Endothelial cell of umbilical vein (primary cell): Measurements from ENCODE around the gene TENT5C. TPM values are rescaled to one million over a fixed set of nuclear protein-coding genes. Genes with fewer than 3 reads are reported as not detected.

ENCODE experiments used
- BruUV-seq: library from RNA; stranded (reverse); fragments of 400-500 nt; replicated peaks from 2 replicates; lab custom pipeline; 2021; lab: Mats Ljungman, UMichigan
- CTCF ChIA-PET: fragments of 300-600, 350-600 bp; sonication (Branson Sonifier 250); formaldehyde crosslinking; loops from one replicate; lab custom pipeline; 2021; ENCODE audit warnings: antibody characterized with exemption, inconsistent platforms; lab: Charles Lee
- POLR2A ChIA-PET: fragments of 300-600, 350-600 bp; sonication (Branson Sonifier 250); formaldehyde crosslinking; loops from one replicate; lab custom pipeline; 2021; ENCODE audit warnings: antibody characterized with exemption, inconsistent platforms; lab: Charles Lee
- DNase-seq: peaks from one replicate; pipeline ENCODE4 v3.0.0-alpha.2; 2011; ENCODE audit warnings: low read depth, low spot score
- FAIRE-seq: peaks from 2 replicates; lab custom pipeline; 2011; peaks lifted over from hg19 to GRCh38; lab: Jason Lieb, UNC
- H2AFZ ChIP-seq: 2 replicates; pipeline ENCODE4 v1.6.0; 2012; ENCODE audit warnings: low read depth, low read length, control low read depth, inconsistent platforms
- H3K27ac ChIP-seq: 2 replicates; pipeline ENCODE4 v1.5.1; 2011; ENCODE audit warnings: low read depth, mild to moderate bottlenecking, control low read depth, low read length, moderate library complexity; ENCODE audit not compliant: insufficient read depth
- H3K27me3 ChIP-seq, 2 experiments: 2 replicates each; pipeline versions ENCODE4 v1.6.0 to v1.6.1; 2011; ENCODE audit warnings: low read length in 2 of 2, mixed read lengths in 1 of 2; ENCODE audit not compliant: control insufficient read depth in 2 of 2, insufficient read depth in 2 of 2
- H3K36me3 ChIP-seq, 2 experiments: 2 replicates in 1 of 2; 3 replicates in 1 of 2; pipeline ENCODE4 v1.5.1; 2011; ENCODE audit warnings: low read length in 2 of 2, mild to moderate bottlenecking in 1 of 2, moderate library complexity in 1 of 2; ENCODE audit not compliant: control insufficient read depth in 2 of 2, insufficient read depth in 2 of 2; ENCODE audit errors: extremely low read depth in 1 of 2
- H3K4me1 ChIP-seq: 3 replicates; pipeline ENCODE4 v1.5.1; 2011; ENCODE audit warnings: mild to moderate bottlenecking, low read length; ENCODE audit not compliant: control insufficient read depth, insufficient read depth; ENCODE audit errors: extremely low read depth
- H3K4me2 ChIP-seq: 2 replicates; pipeline ENCODE4 v1.6.1; 2011; ENCODE audit warnings: low read length, control low read depth, mixed read lengths; ENCODE audit not compliant: insufficient read depth
- H3K4me3 ChIP-seq, 3 experiments: fragments of 200-600 bp in 1 of 3; sonication (generic), shearing (Covaris generic) in 1 of 3; replicated peaks in 1 of 3; 2 replicates each; pipeline ENCODE4 v1.5.1; 2011 to 2016; ENCODE audit warnings: control low read depth in 3 of 3, low read length in 3 of 3, mild to moderate bottlenecking in 2 of 3, inconsistent platforms in 1 of 3, low read depth in 1 of 3, moderate library complexity in 1 of 3; ENCODE audit not compliant: insufficient read depth in 1 of 3
- H3K79me2 ChIP-seq: 2 replicates; pipeline ENCODE4 v1.6.0; 2012; ENCODE audit warnings: low read length, inconsistent platforms; ENCODE audit not compliant: control insufficient read depth, insufficient read depth
- H3K9ac ChIP-seq: replicated peaks from 2 replicates; pipeline ENCODE3; 2011; ENCODE audit warnings: low read length, control low read depth; ENCODE audit not compliant: insufficient read depth; ENCODE audit errors: extremely low read depth
- H3K9me1 ChIP-seq: replicated peaks from 3 replicates; pipeline ENCODE4 v1.6.0; 2011; ENCODE audit warnings: mild to moderate bottlenecking, low read length; ENCODE audit not compliant: control insufficient read depth, insufficient read depth; ENCODE audit errors: extremely low read depth
- H3K9me3 ChIP-seq: replicated peaks from 2 replicates; pipeline ENCODE4 v1.5.1; 2012; ENCODE audit warnings: low read length, inconsistent platforms; ENCODE audit not compliant: control insufficient read depth, insufficient read depth
- H4K20me1 ChIP-seq: replicated peaks from 2 replicates; pipeline ENCODE3; 2011; ENCODE audit warnings: mild to moderate bottlenecking, low read length; ENCODE audit not compliant: control insufficient read depth, insufficient read depth; ENCODE audit errors: extremely low read depth
- CTCF ChIP-seq, 2 donors: IDR thresholded peaks; 1 replicate in 1 of 2; 2 replicates in 1 of 2; pipeline ENCODE4 v1.5.1; 2011; ENCODE audit warnings: low read length in 2 of 2, mild to moderate bottlenecking in 2 of 2, moderate library complexity in 2 of 2, control low read depth in 1 of 2, inconsistent platforms in 1 of 2, low read depth in 1 of 2; ENCODE audit not compliant: insufficient read depth in 1 of 2; ENCODE audit errors: extremely low read depth in 1 of 2
- EZH2 ChIP-seq: IDR thresholded peaks from 2 replicates; pipeline ENCODE4 v1.6.1; 2012; ENCODE audit warnings: borderline replicate concordance, low read depth, mild to moderate bottlenecking, moderate library complexity, low read length, inconsistent platforms; ENCODE audit not compliant: severe bottlenecking
- FOS ChIP-seq: IDR thresholded peaks from 2 replicates; pipeline ENCODE4 v1.6.1; 2011; ENCODE audit warnings: mild to moderate bottlenecking, low read length, moderate library complexity, borderline replicate concordance; ENCODE audit not compliant: insufficient read depth
- GATA2 ChIP-seq: IDR thresholded peaks from 2 replicates; pipeline ENCODE4 v1.7.0; 2011; ENCODE audit warnings: low read depth, mild to moderate bottlenecking, moderate library complexity, mixed read lengths, low read length; ENCODE audit not compliant: insufficient read length, insufficient read depth
- JUN ChIP-seq: IDR thresholded peaks from 2 replicates; pipeline ENCODE4 v1.6.1; 2011; ENCODE audit warnings: borderline replicate concordance, low read depth; ENCODE audit not compliant: insufficient read length, insufficient read depth
- MAX ChIP-seq: IDR thresholded peaks from 2 replicates; pipeline ENCODE4 v1.6.1; 2011; ENCODE audit not compliant: insufficient read depth, insufficient read length
- MYC ChIP-seq: IDR thresholded peaks from one replicate; pipeline ENCODE4 v1.6.1; 2011; ENCODE audit warnings: mild to moderate bottlenecking, low read depth, low read length
- POLR2A ChIP-seq: IDR thresholded peaks from 2 replicates; pipeline ENCODE4 v1.6.1; 2012; ENCODE audit warnings: low read depth, mild to moderate bottlenecking, control low read depth, low read length
- POLR2AphosphoS5 ChIP-seq: IDR thresholded peaks from 2 replicates; pipeline ENCODE4 v1.6.1; 2012; ENCODE audit warnings: low read depth, mild to moderate bottlenecking, control low read depth, low read length, moderate library complexity; ENCODE audit not compliant: insufficient read depth
- dilution Hi-C: fragments of 300-500 bp; cut with MboI; formaldehyde crosslinking; loops from one replicate; pipeline ENCODE4 v1.15.0; 2019; ENCODE audit warnings: low sequenced_read_pairs; ENCODE audit not compliant: extremely low pct_ligation_motif_present
- intact Hi-C: fragments of 100-400 bp; cut with micrococcal nuclease; formaldehyde crosslinking; loops from one replicate; pipeline ENCODE4 v1.10.0; 2022
- polyA plus RNA-seq, 4 experiments: library from polyadenylated mRNA; depleted of rRNA in 3 of 4; stranded (reverse) in 3 of 4; unstranded in 1 of 4; fragments of >200 nt; gene quantifications; 2 replicates each; pipeline versions ENCODE4 v1.2.1 to v1.2.3, GENCODE V29; 2011 to 2012; ENCODE audit warnings: missing spikeins in 1 of 4
- total RNA-seq: library from RNA; stranded (reverse); gene quantifications from 2 replicates; pipeline ENCODE4 v1.2.3, GENCODE V29; 2021

Gene TENT5C
- total and polyA plus RNA-seq, 2 donors (not counting 3 experiments of a cell fraction or from before 2014, with no cell fraction given): 0.06 to 0.22 TPM

- TF ChIP-seq CTCF (IDR thresholded peaks at IDR 0.05; ENCODE audit: extremely low read depth in 1 of 2, insufficient read depth in 1 of 2, low read depth in 1 of 2, low read length in 2 of 2): no peak
- TF ChIP-seq MYC: no peak
- no peak for TF ChIP-seq POLR2A
- no peak for TF ChIP-seq EZH2
- no peak for TF ChIP-seq JUN
- TF ChIP-seq FOS: no peak
- TF ChIP-seq POLR2AphosphoS5: no peak
- no peak for TF ChIP-seq GATA2
- no peak for TF ChIP-seq MAX
- Histone ChIP-seq H4K20me1 (no peaks in the 10 kb centered on the region), H3K9me3 (no peaks in the 10 kb centered on the region), H3K9me1 (no peaks in the 10 kb centered on the region), H3K27me3 (peaks cover 23 to 34% of the 10 kb centered on the region in 2 experiments), H3K4me1 (peaks cover 15% of the 10 kb centered on the region), H3K9ac (no peak overlapping the region), H3K4me2 (no peak overlapping the region), H3K27ac (no peak overlapping the region), H3K4me3 (no peak overlapping the region), H2AFZ (no peak overlapping the region), H3K36me3 (no peaks in the 10 kb centered on the region), H3K79me2 (no peaks in the 10 kb centered on the region)
- DNase-seq: no peak
- CTCF ChIA-PET: interaction anchor here (0.6 to 1.1 kb wide), 2 partner anchors 80 to 154 kb away, joined by 3 to 4 read pairs; no protein-coding TSS in a partner anchor
- dilution Hi-C loops (no loop called here), intact Hi-C loops (loop anchor here (10.0 kb wide), 1 partner anchor 708 kb away; no protein-coding TSS in a partner anchor)
- no TSS peak for BruUV-seq
- no peak for FAIRE-seq
- POLR2A ChIA-PET: no interaction called here
These were observed 3.0 kb upstream of the TENT5C start for GRCh38 chr1:117602862-117603261.
